IPS DF 6.9 (cell line): ENCODE measurements around the gene PGA3.
"Not testable (repeated sequence)": the region's sequence is repeated elsewhere in the genome, so short reads cannot be mapped to it uniquely, and the experiment has no call there.

Source experiments
- DNase-seq: peaks from one replicate; pipeline ENCODE4 v3.0.0-alpha.2; 2013; ENCODE audit warnings: low read depth, low spot score
- H3K27ac ChIP-seq: one replicate; pipeline ENCODE4 v1.5.1; 2013; ENCODE audit warnings: low read length, control low read depth
- H3K27me3 ChIP-seq: 2 replicates; pipeline ENCODE4 v1.6.1; 2013; ENCODE audit warnings: mild to moderate bottlenecking, low read length; ENCODE audit not compliant: control insufficient read depth, insufficient read depth
- H3K36me3 ChIP-seq: 2 replicates; pipeline ENCODE4 v1.6.1; 2013; ENCODE audit warnings: low read length; ENCODE audit not compliant: control insufficient read depth, insufficient read depth
- H3K4me1 ChIP-seq: 2 replicates; pipeline ENCODE4 v1.6.1; 2013; ENCODE audit warnings: low read length; ENCODE audit not compliant: control insufficient read depth, insufficient read depth
- H3K4me3 ChIP-seq: 2 replicates; pipeline ENCODE4 v1.5.1; 2013; ENCODE audit warnings: mild to moderate bottlenecking, low read length
- H3K9me3 ChIP-seq: 2 replicates; pipeline ENCODE4 v1.6.1; 2013; ENCODE audit warnings: low read length, inconsistent platforms; ENCODE audit not compliant: control insufficient read depth, insufficient read depth
- WGBS: extraction: QIAGEN DNeasy Blood & Tissue Kit; methylation state at CpG from one replicate; pipeline ENCODE4 v1.1.7; 2013; ENCODE audit warnings: mixed read lengths, missing lambda C conversion rate; ENCODE audit not compliant: insufficient read length, insufficient coverage; 5-methylcytosine and 5-hydroxymethylcytosine counted together

PGA3 gene

DNA sequence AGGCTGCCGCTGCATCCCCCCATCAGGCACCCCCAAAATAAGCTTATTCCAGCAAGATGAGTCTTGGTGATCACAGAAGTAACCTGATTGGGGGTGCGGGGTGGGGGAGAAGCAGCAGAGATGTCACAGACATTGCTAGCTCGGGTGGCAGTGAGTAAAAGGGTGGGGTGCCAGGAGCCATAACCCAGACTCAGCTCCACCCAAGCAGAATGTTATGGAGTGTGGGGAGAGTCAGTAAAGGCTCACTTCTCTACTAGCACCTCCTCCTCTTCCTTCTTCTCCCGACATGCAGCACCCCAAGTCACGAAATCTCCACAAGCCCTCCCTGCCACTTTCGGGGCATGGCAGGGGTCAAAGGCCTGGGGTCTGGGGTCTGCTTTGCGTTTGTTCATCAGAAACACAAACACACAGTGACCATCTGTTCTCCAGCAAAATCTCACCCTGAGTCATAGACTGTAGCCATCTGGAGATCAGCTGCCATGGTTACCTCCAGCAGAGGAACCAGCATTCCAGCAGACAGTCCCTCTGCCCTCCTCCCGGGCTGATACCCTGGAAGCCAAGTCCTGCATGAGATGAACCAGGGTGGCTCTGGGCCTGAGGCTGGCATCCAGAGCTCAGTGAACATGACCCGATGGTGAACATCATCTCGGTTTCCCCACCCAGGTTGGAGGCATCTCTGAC lies 23.3 kb downstream of the PGA3 start:
- H3K36me3 ChIP-seq, H3K27ac ChIP-seq, DNase-seq, H3K4me3 ChIP-seq, H3K4me1 ChIP-seq, H3K9me3 ChIP-seq, H3K27me3 ChIP-seq: not testable (repeated sequence)
- no CpG with 5 or more reads among the region's 10 CpGs for WGBS

DNA sequence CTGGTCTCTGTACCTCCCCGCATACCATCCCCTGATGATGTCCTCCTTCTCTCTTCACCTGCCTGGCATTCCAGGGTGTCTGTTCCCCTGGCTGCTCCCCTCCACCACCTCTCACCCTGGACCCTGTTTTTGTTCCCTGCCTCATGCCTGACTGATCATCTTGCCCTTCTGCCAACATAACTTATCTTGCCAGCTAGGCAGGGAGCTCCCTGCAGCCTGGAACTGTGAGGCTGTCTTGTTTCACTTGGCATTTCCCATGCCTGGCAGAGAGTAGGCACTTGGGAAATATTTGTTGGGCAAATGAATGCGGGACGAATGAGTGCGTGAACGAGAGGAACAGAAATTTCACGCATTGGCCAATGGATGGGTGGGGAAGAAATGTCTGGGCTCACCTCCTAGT lies 26.1 kb downstream of the PGA3 start:
- H3K4me1 ChIP-seq, DNase-seq, H3K27ac ChIP-seq, H3K9me3 ChIP-seq, H3K36me3 ChIP-seq, H3K4me3 ChIP-seq, H3K27me3 ChIP-seq: not testable (repeated sequence)
- no CpG with 5 or more reads among the region's 6 CpGs for WGBS

DNA sequence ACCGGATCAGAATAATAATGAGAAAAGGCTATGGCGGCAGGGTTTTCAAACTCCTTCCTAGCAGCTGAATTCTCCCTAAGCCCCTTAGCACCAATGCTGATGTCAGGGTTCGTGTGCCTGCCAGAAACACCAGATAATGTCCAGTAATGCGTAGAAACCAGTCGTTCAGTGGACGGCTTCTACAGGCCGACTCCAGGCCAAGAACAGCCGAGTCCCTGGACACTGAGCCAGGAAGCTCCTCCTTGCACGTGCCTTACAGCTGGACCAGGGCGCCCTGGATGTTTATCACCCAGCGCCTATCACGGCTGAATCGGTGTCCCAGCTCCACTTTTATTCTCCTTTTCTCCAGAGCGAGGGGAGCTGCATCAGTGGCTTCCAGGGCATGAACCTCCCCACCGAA lies 27.7 kb downstream of the PGA3 start:
- not testable (repeated sequence) for DNase-seq, H3K4me3 ChIP-seq, H3K36me3 ChIP-seq, H3K9me3 ChIP-seq, H3K27ac ChIP-seq, H3K27me3 ChIP-seq, H3K4me1 ChIP-seq
- no CpG with 5 or more reads among the region's 15 CpGs for WGBS

DNA sequence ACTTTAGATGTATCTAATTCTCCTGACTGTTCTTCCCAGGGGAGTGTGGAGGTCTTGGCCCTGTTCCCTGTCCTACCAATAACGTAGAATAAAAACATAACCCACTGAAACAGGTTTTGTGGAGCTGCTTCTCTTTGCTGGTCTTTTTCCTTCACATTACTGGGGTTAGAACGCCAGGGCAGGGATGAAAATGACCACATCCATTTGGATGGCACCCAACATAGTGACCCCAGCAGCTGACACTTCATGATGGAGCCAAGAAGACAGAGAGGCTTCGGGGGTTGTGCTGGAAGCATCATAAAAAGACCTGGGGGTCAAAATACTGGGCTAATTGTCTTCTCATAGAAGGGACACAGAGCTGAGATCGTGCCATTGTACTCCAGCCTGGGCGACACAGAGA lies 28.3 kb downstream of the PGA3 start:
- not testable (repeated sequence) for DNase-seq, H3K27me3 ChIP-seq, H3K4me1 ChIP-seq, H3K27ac ChIP-seq, H3K36me3 ChIP-seq, H3K9me3 ChIP-seq, H3K4me3 ChIP-seq
- no CpG with 5 or more reads among the region's 5 CpGs for WGBS

DNA sequence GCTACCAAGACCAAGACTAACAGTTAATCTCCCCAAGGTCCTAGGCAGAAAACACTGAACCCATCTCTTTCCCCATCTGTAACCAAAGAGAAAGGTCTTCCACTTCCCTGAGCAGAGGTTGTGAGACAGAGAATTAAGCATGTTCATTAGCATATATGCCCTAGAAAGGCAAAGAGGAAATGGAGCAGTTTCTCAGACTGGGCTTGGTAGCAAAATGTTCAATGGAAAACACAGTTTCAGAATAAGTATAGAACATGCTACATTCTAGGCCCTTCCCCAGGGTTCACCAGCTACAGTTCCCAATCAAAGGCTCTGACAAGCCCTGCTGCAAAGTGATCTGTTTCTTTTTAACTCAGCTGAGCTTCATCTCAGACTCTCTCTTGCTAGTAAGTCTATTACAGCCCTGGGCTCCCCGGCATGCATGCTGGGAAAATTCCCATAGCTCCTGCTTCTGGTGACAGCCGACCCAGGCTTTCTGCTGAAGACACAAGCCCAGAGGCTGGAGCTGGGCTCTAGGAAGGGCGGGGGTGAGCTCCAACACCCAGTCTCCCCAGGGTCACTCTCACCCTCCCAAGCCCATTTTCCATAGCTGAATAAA lies 29.3 kb downstream of the PGA3 start:
- not testable (repeated sequence) for H3K27me3 ChIP-seq, H3K9me3 ChIP-seq, H3K27ac ChIP-seq, H3K36me3 ChIP-seq, H3K4me1 ChIP-seq, DNase-seq, H3K4me3 ChIP-seq
- WGBS, result no CpG with 5 or more reads among the region's 3 CpGs

DNA sequence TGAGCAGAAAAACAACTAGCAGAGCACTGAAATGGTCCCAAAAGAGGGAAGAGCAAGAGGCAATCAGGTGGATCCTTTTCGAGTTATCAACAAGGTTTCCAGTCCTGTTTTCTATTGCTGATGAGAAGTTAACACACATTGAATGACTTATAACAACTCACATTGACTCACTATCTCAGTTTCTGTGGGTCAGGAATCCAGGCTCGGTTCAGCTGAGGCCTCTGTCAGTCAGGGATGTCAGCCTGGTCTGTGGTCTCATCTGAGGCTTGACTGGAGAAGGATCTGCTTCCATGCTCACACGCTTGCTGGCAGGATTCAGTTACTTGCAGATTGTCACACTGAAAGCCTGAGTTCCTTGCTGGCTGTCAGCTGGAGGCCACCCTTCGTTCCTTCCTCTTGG lies 33.8 kb downstream of the PGA3 start:
- no CpG with 5 or more reads among the region's 4 CpGs for WGBS
- H3K4me1 ChIP-seq, DNase-seq, H3K27ac ChIP-seq, H3K27me3 ChIP-seq, H3K36me3 ChIP-seq, H3K4me3 ChIP-seq, H3K9me3 ChIP-seq: not testable (repeated sequence)

DNA sequence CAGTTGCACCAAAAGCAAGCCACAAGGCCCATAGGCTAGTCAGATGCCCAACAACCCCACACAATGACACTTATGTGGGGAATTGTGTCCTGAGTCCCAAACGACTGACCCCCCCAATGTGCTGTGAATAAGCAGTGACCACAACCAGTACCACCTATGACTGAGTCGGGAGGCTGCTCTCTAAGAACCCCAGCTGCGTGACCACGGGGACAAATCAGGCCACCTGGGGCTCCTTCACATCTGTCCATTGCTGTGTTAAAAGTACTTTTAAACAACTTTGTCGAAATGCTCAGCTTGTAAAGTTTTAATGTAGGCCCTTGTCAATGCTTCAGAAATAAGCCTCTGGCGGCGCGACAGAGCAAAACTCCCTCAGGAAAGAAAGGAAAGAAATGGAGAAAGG lies 37.0 kb downstream of the PGA3 start:
- not testable (repeated sequence) for H3K27ac ChIP-seq, H3K27me3 ChIP-seq, H3K4me1 ChIP-seq, H3K4me3 ChIP-seq, DNase-seq, H3K9me3 ChIP-seq, H3K36me3 ChIP-seq
- WGBS, result no CpG with 5 or more reads among the region's 8 CpGs

DNA sequence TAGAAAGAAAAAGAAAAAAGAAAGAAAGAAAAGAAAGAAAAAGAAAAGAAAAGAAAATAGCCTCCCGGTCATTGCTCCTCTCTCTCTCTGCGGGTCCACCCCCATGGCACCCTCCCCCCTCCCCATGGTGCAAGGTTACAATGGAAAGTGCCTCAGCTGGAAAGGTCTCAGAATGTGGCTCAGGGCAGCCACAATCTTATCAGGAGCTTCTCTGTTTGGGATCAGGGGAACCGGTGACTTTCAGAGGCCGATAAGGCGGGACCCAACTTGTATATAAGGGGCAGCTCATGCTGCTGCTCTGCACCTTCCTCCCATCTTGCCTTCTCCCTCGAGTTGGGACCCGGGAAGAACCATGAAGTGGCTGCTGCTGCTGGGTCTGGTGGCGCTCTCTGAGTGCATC lies 37.6 kb downstream of the PGA3 start, which contains the start of gene PGA5:
TSS of gene PGA5 (plus strand) at position 301 of the 400 bp plus-strand sequence. CDS start at position 353, 52 bp downstream.
- H3K27ac ChIP-seq, H3K4me3 ChIP-seq, H3K9me3 ChIP-seq, H3K36me3 ChIP-seq, DNase-seq, H3K4me1 ChIP-seq, H3K27me3 ChIP-seq: not testable (repeated sequence)
- no CpG with 5 or more reads among the region's 8 CpGs for WGBS

DNA sequence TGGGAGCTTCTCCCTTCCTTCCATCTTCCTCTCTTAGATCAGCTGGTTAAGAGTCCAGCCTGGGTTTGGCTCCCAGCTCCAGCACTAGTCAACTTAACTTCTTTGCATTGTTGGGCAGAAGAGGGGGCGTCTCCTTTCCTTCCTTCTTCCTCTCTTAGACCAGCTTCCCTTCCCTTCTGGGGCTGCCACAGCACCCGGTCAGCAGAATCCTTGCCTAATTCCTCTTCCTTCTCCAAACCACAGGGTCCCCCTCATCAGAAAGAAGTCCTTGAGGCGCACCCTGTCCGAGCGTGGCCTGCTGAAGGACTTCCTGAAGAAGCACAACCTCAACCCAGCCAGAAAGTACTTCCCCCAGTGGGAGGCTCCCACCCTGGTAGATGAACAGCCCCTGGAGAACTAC lies 38.2 kb downstream of the PGA3 start:
- WGBS, result no CpG with 5 or more reads among the region's 5 CpGs
- H3K4me1 ChIP-seq, H3K9me3 ChIP-seq, DNase-seq, H3K36me3 ChIP-seq, H3K27me3 ChIP-seq, H3K4me3 ChIP-seq, H3K27ac ChIP-seq: not testable (repeated sequence)

DNA sequence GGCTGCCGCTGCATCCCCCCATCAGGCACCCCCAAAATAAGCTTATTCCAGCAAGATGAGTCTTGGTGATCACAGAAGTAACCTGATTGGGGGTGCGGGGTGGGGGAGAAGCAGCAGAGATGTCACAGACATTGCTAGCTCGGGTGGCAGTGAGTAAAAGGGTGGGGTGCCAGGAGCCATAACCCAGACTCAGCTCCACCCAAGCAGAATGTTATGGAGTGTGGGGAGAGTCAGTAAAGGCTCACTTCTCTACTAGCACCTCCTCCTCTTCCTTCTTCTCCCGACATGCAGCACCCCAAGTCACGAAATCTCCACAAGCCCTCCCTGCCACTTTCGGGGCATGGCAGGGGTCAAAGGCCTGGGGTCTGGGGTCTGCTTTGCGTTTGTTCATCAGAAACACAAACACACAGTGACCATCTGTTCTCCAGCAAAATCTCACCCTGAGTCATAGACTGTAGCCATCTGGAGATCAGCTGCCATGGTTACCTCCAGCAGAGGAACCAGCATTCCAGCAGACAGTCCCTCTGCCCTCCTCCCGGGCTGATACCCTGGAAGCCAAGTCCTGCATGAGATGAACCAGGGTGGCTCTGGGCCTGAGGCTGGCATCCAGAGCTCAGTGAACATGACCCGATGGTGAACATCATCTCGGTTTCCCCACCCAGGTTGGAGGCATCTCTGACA lies 42.1 kb downstream of the PGA3 start:
- not testable (repeated sequence) for H3K9me3 ChIP-seq, H3K4me3 ChIP-seq, DNase-seq, H3K27me3 ChIP-seq, H3K27ac ChIP-seq, H3K4me1 ChIP-seq, H3K36me3 ChIP-seq
- no CpG with 5 or more reads among the region's 10 CpGs for WGBS

DNA sequence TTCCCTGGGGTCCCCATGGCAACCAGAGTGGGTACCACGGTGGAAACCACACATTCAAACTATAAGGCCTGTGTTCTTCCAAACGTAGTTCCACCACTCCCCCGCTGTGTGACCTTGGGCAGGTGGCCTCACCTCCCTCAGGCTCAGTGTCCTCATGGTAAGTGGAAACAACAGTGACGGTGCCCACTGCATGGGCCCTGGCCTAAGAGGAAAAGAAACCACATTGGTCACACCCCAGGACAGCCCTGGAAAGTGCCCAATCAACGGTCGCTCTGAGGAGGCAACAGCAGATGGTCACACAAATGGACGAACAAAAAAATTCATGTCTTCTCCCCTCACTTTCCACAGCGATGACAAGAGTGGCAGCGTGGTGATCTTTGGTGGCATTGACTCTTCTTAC lies 44.8 kb downstream of the PGA3 start:
- not testable (repeated sequence) for H3K27me3 ChIP-seq, H3K27ac ChIP-seq, H3K36me3 ChIP-seq, H3K4me1 ChIP-seq, DNase-seq, H3K9me3 ChIP-seq, H3K4me3 ChIP-seq
- no CpG with 5 or more reads among the region's 9 CpGs for WGBS
